ENCODE data around the gene C1D.

Gene C1D

GRCh38 chr2:68103030-68103708 is 40.4 kb upstream of the C1D start:
- no peak for DNase-seq (ENCODE audit: low spot score)
- in situ Hi-C loops (cut with MboI; ENCODE audit: low sequenced_read_pairs, unreplicated experiment) = no loop called here
- TF ChIP-seq, protein P1, sequence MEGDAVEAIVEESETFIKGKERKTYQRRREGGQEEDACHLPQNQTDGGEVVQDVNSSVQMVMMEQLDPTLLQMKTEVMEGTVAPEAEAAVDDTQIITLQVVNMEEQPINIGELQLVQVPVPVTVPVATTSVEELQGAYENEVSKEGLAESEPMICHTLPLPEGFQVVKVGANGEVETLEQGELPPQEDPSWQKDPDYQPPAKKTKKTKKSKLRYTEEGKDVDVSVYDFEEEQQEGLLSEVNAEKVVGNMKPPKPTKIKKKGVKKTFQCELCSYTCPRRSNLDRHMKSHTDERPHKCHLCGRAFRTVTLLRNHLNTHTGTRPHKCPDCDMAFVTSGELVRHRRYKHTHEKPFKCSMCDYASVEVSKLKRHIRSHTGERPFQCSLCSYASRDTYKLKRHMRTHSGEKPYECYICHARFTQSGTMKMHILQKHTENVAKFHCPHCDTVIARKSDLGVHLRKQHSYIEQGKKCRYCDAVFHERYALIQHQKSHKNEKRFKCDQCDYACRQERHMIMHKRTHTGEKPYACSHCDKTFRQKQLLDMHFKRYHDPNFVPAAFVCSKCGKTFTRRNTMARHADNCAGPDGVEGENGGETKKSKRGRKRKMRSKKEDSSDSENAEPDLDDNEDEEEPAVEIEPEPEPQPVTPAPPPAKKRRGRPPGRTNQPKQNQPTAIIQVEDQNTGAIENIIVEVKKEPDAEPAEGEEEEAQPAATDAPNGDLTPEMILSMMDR (IDR thresholded peaks at IDR 0.05; ENCODE audit: borderline replicate concordance, control extremely low read depth, extremely low read depth, insufficient read depth, missing control alignments) = no peak

DNA sequence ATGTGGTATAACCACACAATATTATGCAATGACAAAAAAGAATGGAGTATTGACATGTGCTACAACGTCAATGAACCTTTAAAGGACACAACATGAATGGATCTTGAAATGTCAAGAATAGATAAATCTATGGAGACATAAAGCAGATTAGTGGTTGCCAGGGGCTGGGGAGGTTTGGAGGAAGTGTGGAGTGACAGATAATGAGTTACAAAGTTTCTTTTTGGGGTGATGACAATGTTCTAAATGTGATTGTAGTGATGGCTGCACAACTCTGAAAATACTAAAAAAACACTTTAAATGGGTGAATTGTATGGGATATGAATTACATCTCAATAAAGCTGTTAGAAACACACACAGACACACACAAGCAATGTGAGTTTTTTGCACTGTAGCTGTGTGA is 37.4 kb upstream of the C1D start:
- DNase-seq (ENCODE audit: low spot score) = no peak
- in situ Hi-C loops (cut with MboI; ENCODE audit: low sequenced_read_pairs, unreplicated experiment) = no loop called here
- TF ChIP-seq, protein P1 (IDR thresholded peaks at IDR 0.05; ENCODE audit: borderline replicate concordance, control extremely low read depth, extremely low read depth, insufficient read depth, missing control alignments) = no peak

DNA sequence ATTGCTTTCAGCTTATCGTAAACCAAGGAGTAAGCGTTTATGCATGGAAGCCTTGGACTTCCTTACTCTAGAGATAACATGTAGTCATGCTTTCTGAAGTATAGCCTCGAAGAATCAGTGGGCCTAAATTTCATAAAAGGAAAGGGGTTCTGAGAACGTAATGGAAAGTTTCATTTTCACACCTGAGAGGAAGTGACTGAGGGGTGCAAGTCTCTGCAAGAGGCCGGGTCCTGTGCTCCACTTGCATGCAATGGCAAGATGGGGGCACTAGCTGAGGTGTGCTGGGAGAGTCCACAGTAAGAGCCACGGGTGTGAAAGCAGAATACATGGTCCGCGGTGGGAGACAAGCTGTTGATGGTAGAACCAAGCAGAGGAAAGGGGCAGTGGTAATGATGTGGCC is 36.5 kb upstream of the C1D start:
- DNase-seq (ENCODE audit: low spot score) = no peak
- TF ChIP-seq, protein P1 (IDR thresholded peaks at IDR 0.05; ENCODE audit: borderline replicate concordance, control extremely low read depth, extremely low read depth, insufficient read depth, missing control alignments) = no peak
- in situ Hi-C loops (cut with MboI; ENCODE audit: low sequenced_read_pairs, unreplicated experiment) = no loop called here

DNA sequence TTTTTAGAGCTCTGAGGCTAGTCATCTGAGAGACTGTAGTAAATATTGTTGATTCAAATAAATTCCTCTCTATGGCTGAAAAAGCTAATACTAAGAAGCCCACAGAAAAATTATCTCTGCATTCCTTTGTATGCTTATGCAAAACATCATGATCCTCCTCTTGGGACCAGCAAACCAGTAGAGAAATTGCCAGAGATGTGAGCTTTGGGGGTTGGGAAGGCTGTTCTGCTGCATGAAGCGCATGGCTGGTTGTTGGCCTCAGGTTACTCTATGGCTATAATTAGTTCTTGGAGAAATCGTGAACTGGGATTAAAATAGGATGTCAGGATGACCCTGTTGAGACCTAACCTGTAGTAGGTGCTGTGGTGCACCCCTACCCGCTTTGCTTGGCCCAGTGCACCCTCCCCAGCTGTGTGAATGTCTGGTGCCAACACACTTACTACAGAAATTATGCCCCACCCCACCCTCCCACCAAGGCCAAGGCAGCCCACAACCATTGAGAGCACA is 35.5 kb upstream of the C1D start:
- in situ Hi-C loops (cut with MboI; ENCODE audit: low sequenced_read_pairs, unreplicated experiment) = no loop called here
- TF ChIP-seq, protein P1 (IDR thresholded peaks at IDR 0.05; ENCODE audit: borderline replicate concordance, control extremely low read depth, extremely low read depth, insufficient read depth, missing control alignments) = no peak
- DNase-seq (ENCODE audit: low spot score) = no peak

DNA sequence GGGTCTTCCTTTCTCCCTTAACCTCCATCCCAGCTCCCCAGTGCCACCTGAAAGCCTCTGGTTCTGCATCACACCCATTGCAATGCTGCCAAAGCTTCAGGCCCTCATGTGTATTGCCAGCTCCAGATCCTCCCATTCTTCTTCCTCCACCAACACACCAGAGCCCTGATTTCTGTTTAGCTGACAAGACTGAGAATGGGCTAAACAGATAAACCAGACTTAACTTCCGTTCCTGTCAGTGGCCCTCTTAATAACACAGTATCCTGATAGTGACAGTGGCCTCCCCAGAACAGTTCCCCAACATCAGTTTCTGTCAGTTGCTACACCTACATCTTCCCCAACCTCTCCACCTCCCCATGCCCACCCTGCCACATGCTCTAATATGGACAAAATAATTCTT is 31.3 kb upstream of the C1D start:
- TF ChIP-seq, protein P1 (IDR thresholded peaks at IDR 0.05; ENCODE audit: borderline replicate concordance, control extremely low read depth, extremely low read depth, insufficient read depth, missing control alignments) = no peak
- in situ Hi-C loops (cut with MboI; ENCODE audit: low sequenced_read_pairs, unreplicated experiment) = no loop called here
- no peak for DNase-seq (ENCODE audit: low spot score)

- DNase-seq (ENCODE audit: low spot score) = no peak
- in situ Hi-C loops (cut with MboI; ENCODE audit: low sequenced_read_pairs, unreplicated experiment) = no loop called here
- TF ChIP-seq, protein P1 (IDR thresholded peaks at IDR 0.05; ENCODE audit: borderline replicate concordance, control extremely low read depth, extremely low read depth, insufficient read depth, missing control alignments) = no peak
Measured at GRCh38 chr2:68093634-68094033, 30.8 kb upstream of the C1D start.

Measured in GM13976 (cell line).